Prostate gland (tissue), 2 donors: ENCODE measurements around the gene TRPV6. TPM values are rescaled to one million over a fixed set of nuclear protein-coding genes. Genes with fewer than 3 reads are reported as not detected.

ENCODE experiments used
- DNase-seq: peaks from one replicate; pipeline ENCODE4 v3.0.0-alpha.2; 2019; ENCODE audit warnings: low spot score
- H3K27ac ChIP-seq, 2 donors: fragments of 200-600 bp; sonication (generic); 2 replicates each; pipeline ENCODE4 v1.5.1; 2017 to 2019
- H3K27me3 ChIP-seq: fragments of 200-600 bp; sonication (generic); replicated peaks from 2 replicates; pipeline ENCODE4 v1.5.1; 2019; ENCODE audit not compliant: insufficient read depth
- H3K36me3 ChIP-seq, 2 donors: fragments of 200-600 bp; sonication (generic); 1 replicate in 1 of 2; 2 replicates in 1 of 2; pipeline versions ENCODE4 v1.5.1 to v1.8.1; 2017 to 2019
- H3K4me1 ChIP-seq: fragments of 200-600 bp; sonication (generic); replicated peaks from 2 replicates; pipeline ENCODE4 v1.5.1; 2019
- H3K4me3 ChIP-seq, 2 donors: fragments of 200-600 bp; sonication (generic); 2 replicates each; pipeline ENCODE4 v1.5.1; 2017 to 2019
- H3K9me3 ChIP-seq: fragments of 200-600 bp; sonication (generic); 2 replicates; pipeline ENCODE4 v1.5.1; 2017
- CTCF ChIP-seq, 4 experiments: fragments of 200-600 bp in 2 of 4; fragments of 450-650 bp in 2 of 4; sonication (generic) in 2 of 4; IDR thresholded peaks; 1 replicate in 3 of 4; 2 replicates in 1 of 4; pipeline ENCODE4 v1.5.1; 2016 to 2019; ENCODE audit warnings: antibody characterized with exemption in 4 of 4, mild to moderate bottlenecking in 2 of 4, moderate library complexity in 2 of 4
- POLR2A ChIP-seq: fragments of 450-650 bp; IDR thresholded peaks from one replicate; pipeline ENCODE4 v1.6.1; 2016; ENCODE audit warnings: antibody characterized with exemption, mild to moderate bottlenecking
- POLR2AphosphoS5 ChIP-seq: sonication (generic); formaldehyde crosslinking; IDR thresholded peaks from one replicate; pipeline ENCODE4 v1.6.1; 2017; ENCODE audit warnings: antibody characterized with exemption
- WGBS: methylation state at CpG from one replicate; pipeline ENCODE4 v1.1.5; 2018; 5-methylcytosine and 5-hydroxymethylcytosine counted together
- intact Hi-C: fragments of 100-400 bp; cut with DNase I; formaldehyde crosslinking; loops from one replicate; pipeline ENCODE4 v1.14.2; 2022
- total RNA-seq, 2 donors: library from RNA; depleted of rRNA; stranded (reverse); fragments of >200 nt; gene quantifications; one replicate each; pipeline ENCODE4 v1.1.0, GENCODE V29; 2016

The TRPV6 gene
- total RNA-seq, 2 donors from 2014 or later = 47.0 to 82.0 TPM

- Histone ChIP-seq H3K27me3 (no peaks in the 10 kb centered on the region), H3K4me1 (peaks cover 2% of the 10 kb centered on the region), H3K9me3 (no peaks in the 10 kb centered on the region), H3K27ac (peak overlapping the region; percentile 50 to 62), H3K36me3 (no peaks in the 10 kb centered on the region), H3K4me3 (no peak overlapping the region)
- intact Hi-C loops = no loop called here
- DNase-seq = peak; percentile 33
- TF ChIP-seq CTCF (IDR thresholded peaks at IDR 0.05) (no peak), POLR2AphosphoS5 (peak; percentile 51)
- WGBS = 23% methylated on average over 1 of the region's 1 CpG
Measured at GRCh38 chr7:142914121-142914520, 28.6 kb upstream of the TRPV6 start.

GRCh38 chr7:142913566-142913965 lies 28.0 kb upstream of the TRPV6 start:
- Histone ChIP-seq H3K4me1 (peaks cover 2% of the 10 kb centered on the region), H3K4me3 (no peak overlapping the region), H3K36me3 (no peaks in the 10 kb centered on the region), H3K27ac (peak overlapping the region; percentile 50 to 62), H3K27me3 (no peaks in the 10 kb centered on the region), H3K9me3 (no peaks in the 10 kb centered on the region)
- no peak for TF ChIP-seq CTCF (IDR thresholded peaks at IDR 0.05)
- TF ChIP-seq POLR2AphosphoS5 = no peak
- no peak for TF ChIP-seq POLR2A
- 91% methylated on average over 2 of the region's 2 CpGs for WGBS
- intact Hi-C loops = no loop called here
- no peak for DNase-seq

GRCh38 chr7:142913051-142913450 lies 27.5 kb upstream of the TRPV6 start:
- Histone ChIP-seq H3K36me3 (no peaks in the 10 kb centered on the region), H3K9me3 (no peaks in the 10 kb centered on the region), H3K4me3 (no peak overlapping the region), H3K27me3 (no peaks in the 10 kb centered on the region), H3K27ac (peak overlapping the region in 1 of 2 donors; percentile 62), H3K4me1 (peaks cover 2% of the 10 kb centered on the region)
- 48% methylated on average over 3 of the region's 3 CpGs for WGBS
- intact Hi-C loops = no loop called here
- no peak for DNase-seq
- TF ChIP-seq POLR2AphosphoS5 (no peak), POLR2A (no peak), CTCF (IDR thresholded peaks at IDR 0.05) (no peak)

- TF ChIP-seq POLR2AphosphoS5 (no peak), POLR2A (no peak), CTCF (IDR thresholded peaks at IDR 0.05) (no peak)
- intact Hi-C loops = no loop called here
- no peak overlapping the region for H3K27ac ChIP-seq
- H3K4me3 ChIP-seq = no peak overlapping the region
- WGBS = 79% methylated on average over 2 of the region's 2 CpGs
- no peaks in the 10 kb centered on the region for H3K27me3 ChIP-seq
- no peaks in the 10 kb centered on the region for H3K9me3 ChIP-seq
- no peaks in the 10 kb centered on the region for H3K36me3 ChIP-seq
- no peak for DNase-seq
- peaks cover 2% of the 10 kb centered on the region for H3K4me1 ChIP-seq
Measured at GRCh38 chr7:142910481-142910880, 24.9 kb upstream of the TRPV6 start.

- 41% methylated on average over 2 of the region's 2 CpGs for WGBS
- H3K4me3 ChIP-seq = no peak overlapping the region
- H3K9me3 ChIP-seq = no peaks in the 10 kb centered on the region
- no peak for DNase-seq
- H3K4me1 ChIP-seq = peaks cover 2% of the 10 kb centered on the region
- no peaks in the 10 kb centered on the region for H3K27me3 ChIP-seq
- no peak for TF ChIP-seq POLR2A
- intact Hi-C loops = no loop called here
- no peak overlapping the region for H3K27ac ChIP-seq
- no peaks in the 10 kb centered on the region for H3K36me3 ChIP-seq
Measured at GRCh38 chr7:142910031-142910433, 24.5 kb upstream of the TRPV6 start.
